IMR-90 (cell line): Measurements from ENCODE around the gene ANGPTL4. TPM values are rescaled to one million over a fixed set of nuclear protein-coding genes. Genes with fewer than 3 reads are reported as not detected.
"Not testable (repeated sequence)": the region's sequence is repeated elsewhere in the genome, so short reads cannot be mapped to it uniquely, and the experiment has no call there.

Source experiments
- ATAC-seq: fragments of 200-7000 bp; cut with Tn5 transposase; 2 replicates; pipeline ENCODE4 v1.9.1; 2020; ENCODE audit warnings: low read depth, mild to moderate bottlenecking, moderate library complexity
- BruUV-seq: library from RNA; stranded (reverse); fragments of 400-500 nt; replicated peaks from 2 replicates; lab custom pipeline; 2021; lab: Mats Ljungman, UMichigan
- CTCF ChIA-PET: fragments of 300-600 bp; formaldehyde crosslinking; extraction: SDS; loops from one replicate; lab custom pipeline; 2021; ENCODE audit warnings: antibody characterized with exemption; lab: Yijun Ruan, JAX
- POLR2A ChIA-PET: fragments of 300-600 bp; sonication (Branson Sonifier 250); formaldehyde crosslinking; loops from one replicate; lab custom pipeline; 2022; ENCODE audit warnings: antibody characterized with exemption; ENCODE audit not compliant: unreplicated experiment; lab: Charles Lee
- DNase-seq: peaks from one replicate; pipeline ENCODE4 v3.0.0; 2013
- H2AFZ ChIP-seq: replicated peaks from 2 replicates; pipeline ENCODE3; 2013; ENCODE audit warnings: low read length, mild to moderate bottlenecking; ENCODE audit not compliant: poor library complexity
- H2AK5ac ChIP-seq: 2 replicates; pipeline ENCODE4 v1.6.1; 2013; ENCODE audit warnings: low read depth, low read length, inconsistent platforms
- H2AK9ac ChIP-seq: replicated peaks from 2 replicates; pipeline ENCODE3; 2013; ENCODE audit warnings: mild to moderate bottlenecking, low read depth, low read length, moderate library complexity; ENCODE audit not compliant: poor library complexity
- H2BK120ac ChIP-seq: 2 replicates; pipeline ENCODE4 v1.6.1; 2013; ENCODE audit warnings: low read depth, low read length, inconsistent platforms
- H2BK15ac ChIP-seq: 3 replicates; pipeline ENCODE4 v1.6.1; 2013; ENCODE audit warnings: low read depth, low read length, inconsistent platforms
- H2BK20ac ChIP-seq: 2 replicates; pipeline ENCODE4 v1.6.1; 2013; ENCODE audit warnings: low read depth, mild to moderate bottlenecking, inconsistent platforms, low read length, moderate library complexity
- H2BK5ac ChIP-seq: 2 replicates; pipeline ENCODE4 v1.6.1; 2013; ENCODE audit warnings: mild to moderate bottlenecking, low read depth, low read length, inconsistent platforms; ENCODE audit not compliant: poor library complexity, severe bottlenecking
- H3K14ac ChIP-seq: replicated peaks from 2 replicates; pipeline ENCODE4 v1.6.1; 2013; ENCODE audit warnings: low read depth, low read length, inconsistent platforms
- H3K18ac ChIP-seq: 2 replicates; pipeline ENCODE4 v1.6.1; 2013; ENCODE audit warnings: low read depth, low read length, control low read depth
- H3K23ac ChIP-seq: 2 replicates; pipeline ENCODE4 v1.6.1; 2013; ENCODE audit warnings: low read depth, low read length, inconsistent platforms
- H3K27ac ChIP-seq: 2 replicates; pipeline ENCODE4 v1.5.1; 2013; ENCODE audit warnings: mild to moderate bottlenecking, control low read depth, low read length; ENCODE audit not compliant: insufficient read depth
- H3K27me3 ChIP-seq: 2 replicates; pipeline ENCODE4 v1.6.1; 2013; ENCODE audit warnings: low read length; ENCODE audit not compliant: control insufficient read depth, insufficient read depth
- H3K36me3 ChIP-seq: 2 replicates; pipeline ENCODE4 v1.6.1; 2013; ENCODE audit warnings: low read length, mixed read lengths; ENCODE audit not compliant: control insufficient read depth, insufficient read depth
- H3K4ac ChIP-seq: 2 replicates; pipeline ENCODE4 v1.6.1; 2013; ENCODE audit warnings: low read depth, low read length, inconsistent platforms
- H3K4me1 ChIP-seq: 2 replicates; pipeline ENCODE4 v1.6.1; 2013; ENCODE audit warnings: low read length, mixed read lengths; ENCODE audit not compliant: control insufficient read depth, insufficient read depth
- H3K4me2 ChIP-seq: 2 replicates; pipeline ENCODE4 v1.6.1; 2013; ENCODE audit warnings: low read depth, mild to moderate bottlenecking, control low read depth, low read length, moderate library complexity
- H3K4me3 ChIP-seq: 2 replicates; pipeline ENCODE4 v1.5.1; 2013; ENCODE audit warnings: low read depth, mild to moderate bottlenecking, control low read depth, low read length, moderate library complexity; ENCODE audit not compliant: insufficient read depth
- H3K56ac ChIP-seq: 2 replicates; pipeline ENCODE4 v1.6.1; 2013; ENCODE audit warnings: low read length, inconsistent platforms; ENCODE audit not compliant: insufficient read depth; ENCODE audit errors: extremely low read depth
- H3K79me1 ChIP-seq, 2 experiments: 2 replicates each; pipeline ENCODE4 v1.6.1; 2013; ENCODE audit warnings: low read length in 2 of 2, inconsistent platforms in 1 of 2, low read depth in 1 of 2
- H3K9ac ChIP-seq: 2 replicates; pipeline ENCODE4 v1.6.1; 2013; ENCODE audit warnings: low read depth, low read length, control low read depth
- H3K9me1 ChIP-seq: 2 replicates; pipeline ENCODE4 v1.6.1; 2013; ENCODE audit warnings: low read length, inconsistent platforms; ENCODE audit not compliant: insufficient read depth
- H3K9me3 ChIP-seq: 2 replicates; pipeline ENCODE4 v1.6.1; 2013; ENCODE audit warnings: low read length; ENCODE audit not compliant: control insufficient read depth, insufficient read depth
- H4K20me1 ChIP-seq: 2 replicates; pipeline ENCODE4 v1.6.1; 2013; ENCODE audit warnings: low read length, inconsistent platforms; ENCODE audit not compliant: insufficient read depth
- H4K5ac ChIP-seq: 2 replicates; pipeline ENCODE4 v1.6.1; 2013; ENCODE audit warnings: mild to moderate bottlenecking, low read depth, low read length, control low read depth
- H4K8ac ChIP-seq, 2 experiments: 2 replicates each; pipeline ENCODE4 v1.6.1; 2013; ENCODE audit warnings: low read depth in 2 of 2, low read length in 2 of 2, control low read depth in 1 of 2, inconsistent platforms in 1 of 2
- H4K91ac ChIP-seq: 2 replicates; pipeline ENCODE4 v1.6.1; 2013; ENCODE audit warnings: low read depth, low read length, inconsistent platforms; ENCODE audit not compliant: insufficient read depth
- WGBS, 2 experiments: methylation state at CpG; one replicate each; pipeline versions ENCODE4 v1.1.5 to v1.1.7; 2013; ENCODE audit warnings: missing lambda C conversion rate in 2 of 2; ENCODE audit not compliant: insufficient read length in 1 of 2; ENCODE audit errors: extremely low coverage in 2 of 2; 5-methylcytosine and 5-hydroxymethylcytosine counted together
- dilution Hi-C: fragments of 300-500 bp; cut with HindIII; formaldehyde crosslinking; loops from one replicate; pipeline ENCODE4 v1.14.3; 2018; ENCODE audit warnings: low sequenced_read_pairs; ENCODE audit not compliant: unreplicated experiment
- in situ Hi-C: fragments of 300-500 bp; cut with MboI; formaldehyde crosslinking; loops from 3 replicates; pipeline ENCODE4 v1.14.3; 2019; ENCODE audit warnings: low sequenced_read_pairs, inconsistent platforms, mixed read lengths
- intact Hi-C: fragments of 100-400 bp; cut with micrococcal nuclease; formaldehyde crosslinking; loops from 2 replicates; pipeline ENCODE4 v1.10.0; 2022
- polyA plus RNA-seq, 3 experiments: library from polyadenylated mRNA; depleted of rRNA; stranded (reverse); fragments of >200 nt; gene quantifications; 2 replicates each; pipeline ENCODE4 v1.2.3, GENCODE V29; 2012; ENCODE audit warnings: low replicate concordance in 1 of 3
- total RNA-seq: library from RNA; depleted of rRNA; stranded (reverse); fragments of >200 nt; gene quantifications from 2 replicates; pipeline ENCODE4 v1.2.3, GENCODE V29; 2012

Gene ANGPTL4
- total and polyA plus RNA-seq, 2 of the 4 experiments (the other 2 are of a cell fraction) = 1.4 to 19.1 TPM

- ATAC-seq, H3K56ac ChIP-seq, CTCF ChIA-PET, H2AFZ ChIP-seq, H2BK20ac ChIP-seq, H3K4me1 ChIP-seq, POLR2A ChIA-PET, H3K36me3 ChIP-seq, H3K23ac ChIP-seq, H2BK120ac ChIP-seq, BruUV-seq, DNase-seq, H2AK5ac ChIP-seq, H4K20me1 ChIP-seq, H4K91ac ChIP-seq, intact Hi-C loops, H3K4me3 ChIP-seq, H2BK5ac ChIP-seq, H2AK9ac ChIP-seq, H3K18ac ChIP-seq, in situ Hi-C loops, H2BK15ac ChIP-seq, dilution Hi-C loops, H3K4ac ChIP-seq, H3K9me1 ChIP-seq, H3K27ac ChIP-seq, H3K9ac ChIP-seq, H3K4me2 ChIP-seq, H3K9me3 ChIP-seq, H3K14ac ChIP-seq, H3K79me1 ChIP-seq, H4K5ac ChIP-seq, H4K8ac ChIP-seq, H3K27me3 ChIP-seq: not testable (repeated sequence)
- 100% methylated on average over 1 of the region's 3 CpGs; no CpG with 5 or more reads in 1 of the 2 experiments for WGBS, 2 experiments
Observed at GRCh38 chr19:8385566-8385965, 21.6 kb downstream of the ANGPTL4 start.

DNA sequence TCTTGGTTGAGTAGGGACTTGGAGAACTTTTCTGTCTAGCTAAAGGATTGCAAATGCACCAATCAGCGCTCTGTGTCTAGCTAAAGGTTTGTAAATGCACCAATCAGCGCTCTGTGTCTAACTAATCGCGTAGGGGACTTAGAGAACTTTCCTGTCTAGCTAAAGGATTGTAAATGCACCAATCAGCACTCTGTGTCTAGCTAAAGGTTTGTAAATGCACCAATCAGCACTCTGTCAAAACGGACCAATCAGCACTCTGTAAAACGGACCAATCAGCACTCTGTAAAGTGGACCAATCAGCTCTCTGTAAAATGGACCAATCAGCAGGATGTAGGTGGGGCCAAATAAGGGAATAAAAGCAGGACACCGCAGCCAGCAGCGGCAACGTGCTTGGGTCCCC is 22.5 kb downstream of the ANGPTL4 start:
- H3K9me3 ChIP-seq, H3K4ac ChIP-seq, dilution Hi-C loops, H2AFZ ChIP-seq, POLR2A ChIA-PET, H2BK20ac ChIP-seq, H3K23ac ChIP-seq, CTCF ChIA-PET, DNase-seq, H4K8ac ChIP-seq, H2BK120ac ChIP-seq, H3K4me2 ChIP-seq, H3K14ac ChIP-seq, H3K27ac ChIP-seq, H3K56ac ChIP-seq, H2AK5ac ChIP-seq, H4K20me1 ChIP-seq, H3K36me3 ChIP-seq, H4K5ac ChIP-seq, H2AK9ac ChIP-seq, H3K18ac ChIP-seq, H2BK5ac ChIP-seq, intact Hi-C loops, ATAC-seq, in situ Hi-C loops, H2BK15ac ChIP-seq, H3K27me3 ChIP-seq, H3K9me1 ChIP-seq, H4K91ac ChIP-seq, H3K9ac ChIP-seq, H3K4me3 ChIP-seq, BruUV-seq, H3K4me1 ChIP-seq: not testable (repeated sequence)
- H3K79me1 ChIP-seq = peaks cover 9 to 12% of the 10 kb centered on the region in 2 experiments; a peak in 3 of 4 replicates
- 83% methylated on average over 7 of the region's 9 CpGs; no CpG with 5 or more reads in 1 of the 2 experiments for WGBS, 2 experiments
